ENCODE data around the gene XK.

XK gene

GRCh38 chrX:37701588-37701987, 16.0 kb downstream of the XK start:
- TF ChIP-seq EZH2 (IDR thresholded peaks at IDR 0.05; ENCODE audit: borderline replicate concordance, low read length) = no peak
- no peak for TF ChIP-seq CTCF (IDR thresholded peaks at IDR 0.05; ENCODE audit: low read length)
- Histone ChIP-seq H3K9me3 (ENCODE audit: low read length) (no peaks in the 10 kb centered on the region), H3K9me2 (ENCODE audit: low read depth, low read length) (no peaks in the 10 kb centered on the region), H3K9ac (ENCODE audit: low read length) (no peak overlapping the region), H4K20me1 (ENCODE audit: insufficient read depth, low read length) (no peaks in the 10 kb centered on the region), H3K4me2 (ENCODE audit: low read length) (no peak overlapping the region), H3K4me1 (ENCODE audit: insufficient read depth, low read length, severe bottlenecking) (no peaks in the 10 kb centered on the region), H2AFZ (ENCODE audit: low read length) (no peak overlapping the region), H3K79me2 (ENCODE audit: insufficient read depth, low read length) (no peaks in the 10 kb centered on the region), H3K27me3 (ENCODE audit: insufficient read depth, low read length) (no peaks in the 10 kb centered on the region), H3K27ac (ENCODE audit: low read depth, low read length, poor library complexity, severe bottlenecking) (no peak overlapping the region), H3F3A (ENCODE audit: insufficient read depth, low read length) (no peaks in the 10 kb centered on the region), H3K36me3 (ENCODE audit: insufficient read depth, low read length) (no peaks in the 10 kb centered on the region), H3K4me3 (ENCODE audit: low read depth, low read length, poor library complexity, severe bottlenecking) (no peak overlapping the region)

DNA sequence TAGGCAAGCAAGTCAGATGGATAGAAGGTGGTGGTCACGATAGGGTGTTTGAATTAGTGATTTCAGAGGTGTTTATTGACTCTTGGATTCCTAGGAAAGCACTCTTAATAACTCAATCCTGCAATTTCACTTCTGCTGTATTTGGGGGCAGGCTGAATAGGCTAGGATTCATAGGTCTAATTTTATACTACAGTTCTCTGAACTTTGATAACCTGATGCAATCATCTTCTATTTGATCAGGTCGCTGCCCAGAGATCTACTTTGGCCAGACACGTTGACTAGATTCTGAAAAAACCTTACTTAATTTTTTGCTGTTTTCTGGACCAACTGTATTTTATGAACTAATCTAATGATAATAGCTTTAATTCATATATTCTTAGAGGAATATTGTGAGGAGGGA, 26.4 kb downstream of the XK start:
- no peaks in the 10 kb centered on the region for H3K36me3 ChIP-seq (ENCODE audit: insufficient read depth, low read length)
- no peaks in the 10 kb centered on the region for H3K9me3 ChIP-seq (ENCODE audit: low read length)
- H3K9me2 ChIP-seq (ENCODE audit: low read depth, low read length) = no peaks in the 10 kb centered on the region
- no peaks in the 10 kb centered on the region for H3K27me3 ChIP-seq (ENCODE audit: insufficient read depth, low read length)
- no peaks in the 10 kb centered on the region for H3F3A ChIP-seq (ENCODE audit: insufficient read depth, low read length)
- H3K4me2 ChIP-seq (ENCODE audit: low read length) = no peak overlapping the region
- H3K27ac ChIP-seq (ENCODE audit: low read depth, low read length, poor library complexity, severe bottlenecking) = no peak overlapping the region
- H3K9ac ChIP-seq (ENCODE audit: low read length) = no peak overlapping the region
- no peaks in the 10 kb centered on the region for H3K79me2 ChIP-seq (ENCODE audit: insufficient read depth, low read length)
- no peak overlapping the region for H2AFZ ChIP-seq (ENCODE audit: low read length)
- H3K4me1 ChIP-seq (ENCODE audit: insufficient read depth, low read length, severe bottlenecking) = no peaks in the 10 kb centered on the region
- no peak for TF ChIP-seq CTCF (IDR thresholded peaks at IDR 0.05; ENCODE audit: low read length)
- TF ChIP-seq EZH2 (IDR thresholded peaks at IDR 0.05; ENCODE audit: borderline replicate concordance, low read length) = no peak
- H3K4me3 ChIP-seq (ENCODE audit: low read depth, low read length, poor library complexity, severe bottlenecking) = no peak overlapping the region
- no peaks in the 10 kb centered on the region for H4K20me1 ChIP-seq (ENCODE audit: insufficient read depth, low read length)

GRCh38 chrX:37712458-37712857, 26.9 kb downstream of the XK start:
- Histone ChIP-seq H3K4me2 (ENCODE audit: low read length) (no peak overlapping the region), H3K27ac (ENCODE audit: low read depth, low read length, poor library complexity, severe bottlenecking) (no peak overlapping the region), H3K36me3 (ENCODE audit: insufficient read depth, low read length) (no peaks in the 10 kb centered on the region), H3K27me3 (ENCODE audit: insufficient read depth, low read length) (no peaks in the 10 kb centered on the region), H3K9me2 (ENCODE audit: low read depth, low read length) (no peaks in the 10 kb centered on the region), H3K79me2 (ENCODE audit: insufficient read depth, low read length) (no peaks in the 10 kb centered on the region), H3K9ac (ENCODE audit: low read length) (no peak overlapping the region), H3K4me1 (ENCODE audit: insufficient read depth, low read length, severe bottlenecking) (no peaks in the 10 kb centered on the region), H4K20me1 (ENCODE audit: insufficient read depth, low read length) (no peaks in the 10 kb centered on the region), H3K4me3 (ENCODE audit: low read depth, low read length, poor library complexity, severe bottlenecking) (no peak overlapping the region), H3K9me3 (ENCODE audit: low read length) (no peaks in the 10 kb centered on the region), H2AFZ (ENCODE audit: low read length) (no peak overlapping the region), H3F3A (ENCODE audit: insufficient read depth, low read length) (no peaks in the 10 kb centered on the region)
- TF ChIP-seq EZH2 (IDR thresholded peaks at IDR 0.05; ENCODE audit: borderline replicate concordance, low read length) (no peak), CTCF (IDR thresholded peaks at IDR 0.05; ENCODE audit: low read length) (no peak)
